GM19099 (cell line): Measurements from ENCODE around the gene PSME2.

Experiments used
- POLR2A ChIP-seq: IDR thresholded peaks from 3 replicates; pipeline ENCODE4 v1.6.1; 2011; ENCODE audit warnings: low read depth; ENCODE audit not compliant: insufficient read length; ENCODE audit errors: extremely low read depth

The PSME2 gene, protein sequence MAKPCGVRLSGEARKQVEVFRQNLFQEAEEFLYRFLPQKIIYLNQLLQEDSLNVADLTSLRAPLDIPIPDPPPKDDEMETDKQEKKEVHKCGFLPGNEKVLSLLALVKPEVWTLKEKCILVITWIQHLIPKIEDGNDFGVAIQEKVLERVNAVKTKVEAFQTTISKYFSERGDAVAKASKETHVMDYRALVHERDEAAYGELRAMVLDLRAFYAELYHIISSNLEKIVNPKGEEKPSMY

DNA sequence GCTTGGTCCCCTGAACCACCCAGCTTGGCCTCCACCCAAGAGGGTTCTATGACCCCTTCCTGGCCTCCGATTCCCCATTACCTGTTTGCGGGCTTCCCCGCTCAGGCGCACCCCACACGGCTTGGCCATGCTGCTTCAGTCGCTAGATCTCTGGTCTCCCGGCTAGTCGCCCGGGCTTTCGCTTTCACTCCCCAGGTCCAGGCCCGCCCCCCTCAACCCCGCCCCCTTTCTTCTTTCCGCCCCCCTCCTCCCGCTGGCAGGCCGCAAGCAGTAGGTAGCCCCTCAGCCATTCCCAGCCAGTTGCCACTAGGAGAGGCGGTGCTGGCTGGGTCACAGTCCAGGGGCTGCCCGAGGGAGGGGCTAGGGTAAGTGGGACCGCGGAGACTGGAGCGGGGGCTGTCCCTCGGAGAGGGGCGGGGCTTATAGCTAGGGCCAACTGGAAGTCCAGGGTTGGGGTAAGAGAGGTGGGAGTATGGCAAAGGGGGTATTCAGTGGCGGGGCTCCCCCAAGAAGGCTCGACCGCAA lies at the start of gene PSME2:
TSS of gene PSME2 (minus strand) at position 158 of the 525 bp plus-strand sequence. CDS start at position 129, 29 bp downstream.
- peak; percentile 11 for TF ChIP-seq POLR2A

DNA sequence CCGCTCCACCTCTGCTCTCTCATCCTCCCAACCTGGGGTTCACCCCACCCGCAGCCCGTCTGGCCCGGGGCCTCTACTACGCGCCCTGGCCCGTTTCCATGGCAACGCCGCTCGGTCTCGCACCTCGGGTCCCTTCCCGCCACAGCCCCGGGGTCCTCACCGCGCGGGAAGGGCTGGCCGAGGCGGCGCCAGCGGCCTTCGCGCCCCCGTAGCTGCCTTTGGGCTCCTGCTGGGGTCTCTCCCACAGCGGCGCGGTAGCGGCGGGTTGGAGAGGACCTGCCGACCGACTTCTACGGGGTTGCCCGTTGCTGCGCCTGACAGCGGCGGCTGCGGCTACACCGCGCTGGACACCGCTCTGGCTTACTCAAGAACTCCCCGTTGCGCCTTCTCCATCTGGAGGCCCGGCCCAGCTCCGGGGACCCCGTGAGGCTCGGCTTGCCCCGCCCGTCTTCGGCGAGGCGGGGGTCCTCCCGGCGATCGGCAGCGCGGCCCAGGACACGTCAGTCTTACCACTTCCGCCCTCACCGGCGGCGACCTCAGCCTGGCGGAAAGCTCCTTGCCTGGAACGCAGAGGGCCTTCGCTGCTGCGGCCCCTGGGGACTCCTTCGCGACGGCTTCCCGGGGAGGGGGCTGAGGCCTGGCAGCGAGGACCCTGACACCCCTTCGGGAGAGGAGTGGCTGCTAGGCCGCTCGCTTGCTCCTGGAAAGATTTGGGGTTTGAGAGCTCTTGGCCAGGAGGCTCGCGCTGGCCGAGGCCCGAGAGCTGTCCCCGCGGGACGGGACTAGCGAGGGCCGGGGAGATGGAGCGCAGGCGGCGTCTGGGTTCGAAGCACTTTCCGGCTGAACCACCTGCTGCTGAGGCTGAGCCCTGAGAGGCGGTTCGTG lies 49.0 kb upstream of the PSME2 start, which contains the start of gene TM9SF1:
TSS of gene TM9SF1 (minus strand) at position 256 of the 885 bp plus-strand sequence. CDS start 422 bp downstream, outside the sequence.
- peak; percentile 60 for TF ChIP-seq POLR2A

DNA sequence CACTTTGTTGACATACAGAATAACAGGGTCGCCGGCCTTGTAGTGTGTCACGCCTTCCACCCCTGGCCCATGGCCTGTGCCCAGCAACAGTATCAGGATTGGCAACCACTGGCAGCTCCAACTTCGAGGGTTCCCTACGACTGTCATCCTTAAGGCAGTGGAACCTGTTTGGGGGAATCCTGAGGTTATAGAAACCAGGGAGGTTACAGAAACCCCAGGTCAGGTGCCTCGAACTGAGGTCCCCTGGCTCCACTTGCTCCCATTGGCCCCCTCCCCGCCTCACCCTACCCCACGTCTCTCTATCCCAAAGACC lies 48.4 kb upstream of the PSME2 start:
- no peak for TF ChIP-seq POLR2A

DNA sequence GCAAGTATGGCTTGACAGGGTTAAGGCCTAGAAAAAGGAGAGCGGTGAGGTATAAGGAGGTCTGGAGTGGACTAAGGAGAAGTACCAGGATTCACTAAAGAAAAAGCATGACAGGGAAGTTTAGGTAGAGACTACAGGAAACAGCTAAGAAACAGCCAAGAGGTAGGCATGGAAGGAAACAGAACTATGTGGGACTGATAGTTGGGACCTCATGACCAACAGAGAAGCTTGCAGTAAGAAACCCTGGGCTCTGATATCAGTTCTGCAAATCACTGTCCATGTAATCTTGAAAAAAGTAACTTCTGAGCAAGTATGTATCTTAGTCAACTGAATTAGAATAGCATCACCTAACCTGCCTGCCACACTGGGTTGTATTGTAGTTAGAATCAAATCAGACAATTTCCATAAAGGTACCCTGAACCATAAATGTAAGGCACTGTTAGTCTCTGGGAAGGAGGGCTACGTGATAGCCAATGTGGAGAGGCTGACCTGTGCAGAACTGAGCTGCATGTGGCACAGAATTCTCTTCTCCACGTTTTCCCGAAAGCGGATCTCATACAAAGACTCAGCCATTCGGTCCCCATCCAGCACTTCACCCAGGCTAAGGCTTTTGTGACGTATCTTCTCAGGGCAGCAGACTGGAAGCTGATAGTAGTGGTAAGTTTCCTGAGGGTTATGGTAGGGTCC lies 47.9 kb upstream of the PSME2 start:
- no peak for TF ChIP-seq POLR2A

DNA sequence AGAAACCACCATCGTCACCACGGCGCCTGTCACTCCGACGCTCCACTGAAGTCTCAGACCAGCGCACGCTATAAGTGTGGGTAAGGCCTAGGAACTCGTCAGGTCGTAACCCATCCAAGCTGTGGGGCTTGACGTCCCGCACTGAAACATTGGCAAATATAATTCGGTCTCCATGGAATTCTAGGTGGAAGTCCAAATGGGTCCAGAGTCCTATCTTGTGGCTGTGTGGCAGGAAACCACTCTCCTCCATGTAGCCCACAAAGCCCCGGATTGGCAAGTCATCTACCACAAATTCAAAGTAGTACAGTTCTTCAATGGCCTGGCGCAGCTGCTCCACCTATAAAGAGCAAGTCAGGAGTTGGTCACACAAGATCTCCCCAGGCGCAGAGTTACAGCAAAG lies 46.5 kb upstream of the PSME2 start:
- TF ChIP-seq POLR2A: no peak

DNA sequence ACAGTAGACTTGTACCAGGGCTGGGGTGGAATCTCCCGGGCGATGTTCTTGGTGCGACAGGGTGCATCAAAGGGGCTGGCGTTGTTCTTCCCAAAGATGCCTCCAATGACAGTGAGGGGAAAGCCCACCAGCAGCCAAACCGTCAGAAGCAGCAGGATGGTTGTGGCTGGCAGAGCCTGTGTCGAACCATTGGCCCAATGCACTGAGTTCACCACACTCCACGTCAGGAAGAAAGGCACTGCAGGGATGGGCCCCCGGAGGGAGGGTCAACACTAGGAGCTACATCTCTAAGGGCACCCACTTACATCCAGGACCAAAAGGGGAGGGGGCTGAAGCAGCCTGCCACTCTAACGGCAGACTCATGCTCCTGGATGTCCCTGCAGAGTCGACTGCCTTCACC lies 44.0 kb upstream of the PSME2 start:
- no peak for TF ChIP-seq POLR2A

DNA sequence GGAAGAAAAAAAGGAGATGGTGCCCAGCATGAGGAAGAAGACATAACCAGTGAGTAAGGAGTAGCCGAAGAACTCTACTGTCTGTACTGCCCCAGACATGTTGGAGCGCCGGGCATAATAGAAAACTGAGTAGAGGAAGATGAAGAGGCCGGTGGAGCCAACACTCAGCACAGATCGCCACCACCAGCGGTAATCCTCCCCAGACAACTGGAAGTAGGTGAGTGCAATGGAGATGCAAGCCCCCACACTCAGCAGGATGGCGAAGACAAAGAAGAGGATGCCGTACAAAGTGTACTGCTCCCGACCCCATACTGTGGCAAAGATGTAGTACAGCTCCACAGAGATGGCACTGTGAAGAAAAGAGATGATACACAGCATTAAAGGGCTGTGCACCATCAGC lies 43.0 kb upstream of the PSME2 start:
- no peak for TF ChIP-seq POLR2A

DNA sequence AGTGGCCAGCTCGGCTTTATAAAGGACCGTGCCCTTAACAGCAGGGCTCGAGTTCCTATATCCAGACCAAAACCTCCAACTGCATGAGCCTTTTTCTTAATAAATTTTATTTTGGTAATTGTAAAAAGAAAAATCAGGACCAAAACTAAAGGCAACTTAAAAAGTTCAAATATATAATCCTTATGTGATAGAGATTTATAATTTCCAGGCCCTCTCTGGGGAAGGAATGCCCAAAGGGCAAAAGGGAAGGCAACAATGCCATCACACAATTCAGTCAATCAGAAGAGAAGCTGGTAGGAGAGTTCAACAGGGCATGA lies 42.6 kb upstream of the PSME2 start:
- no peak for TF ChIP-seq POLR2A

DNA sequence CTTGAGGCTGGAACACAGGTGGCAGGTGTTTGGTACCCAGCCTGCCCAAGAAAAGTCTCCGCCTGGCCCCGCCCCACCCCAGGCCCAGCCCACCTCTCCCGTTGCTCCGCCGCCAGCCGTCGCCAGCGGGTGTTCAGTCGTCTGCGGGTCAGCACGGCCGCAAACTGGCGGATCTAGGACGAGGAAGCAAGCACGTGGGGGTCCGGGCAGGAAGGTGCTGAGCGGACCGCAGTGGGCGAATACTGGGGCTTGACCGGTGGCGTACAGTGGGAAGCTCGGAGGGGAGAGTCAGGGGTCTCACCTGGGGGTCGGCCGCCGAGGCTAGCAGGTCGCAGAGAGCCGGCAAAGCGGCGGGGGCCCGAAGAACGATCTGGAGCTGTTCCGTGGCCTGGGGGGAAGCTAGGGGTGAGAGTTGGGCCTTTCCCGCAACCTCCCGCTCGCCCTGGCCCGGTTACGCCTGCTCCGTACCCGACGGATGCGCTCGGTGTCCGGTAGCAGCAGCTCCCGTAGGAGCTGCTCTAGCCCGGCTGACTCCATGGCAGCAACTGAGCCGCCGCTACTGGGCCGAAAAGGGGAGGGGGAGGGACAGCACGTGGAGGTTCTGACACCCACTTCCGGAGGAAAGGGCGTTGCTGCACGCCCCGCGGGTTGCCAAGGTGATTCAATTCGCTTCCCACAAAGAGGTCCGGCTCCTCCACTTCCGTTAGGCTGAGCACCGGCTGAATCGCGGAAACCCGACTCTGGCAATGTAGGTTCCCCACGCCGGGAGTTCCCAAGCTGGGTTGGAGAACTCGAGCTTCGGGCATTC lies 42.0 kb upstream of the PSME2 start, which contains the start of gene IPO4:
TSS of gene IPO4 (minus strand) at position 566 of the 808 bp plus-strand sequence. CDS start at position 537, 29 bp downstream.
- peak; percentile 85 for TF ChIP-seq POLR2A

DNA sequence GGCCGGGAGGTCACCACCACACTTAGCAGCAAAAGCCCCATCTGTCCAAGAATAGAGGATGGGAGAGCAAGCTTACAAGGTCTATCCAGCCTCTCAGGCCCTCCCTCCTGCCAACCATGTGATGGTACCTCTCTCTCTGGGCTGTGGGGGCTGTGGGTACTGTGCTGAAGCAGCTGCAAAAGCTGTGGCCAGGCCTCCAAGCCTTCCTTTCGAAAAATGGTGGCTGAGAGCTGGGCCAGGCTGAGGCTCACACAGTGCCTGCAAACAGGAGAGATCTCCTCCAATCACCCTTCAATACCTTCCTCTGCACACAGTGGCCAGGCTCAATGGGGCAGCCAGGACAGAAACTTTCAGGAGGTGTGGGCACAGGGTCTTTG lies 41.1 kb upstream of the PSME2 start:
- no peak for TF ChIP-seq POLR2A

DNA sequence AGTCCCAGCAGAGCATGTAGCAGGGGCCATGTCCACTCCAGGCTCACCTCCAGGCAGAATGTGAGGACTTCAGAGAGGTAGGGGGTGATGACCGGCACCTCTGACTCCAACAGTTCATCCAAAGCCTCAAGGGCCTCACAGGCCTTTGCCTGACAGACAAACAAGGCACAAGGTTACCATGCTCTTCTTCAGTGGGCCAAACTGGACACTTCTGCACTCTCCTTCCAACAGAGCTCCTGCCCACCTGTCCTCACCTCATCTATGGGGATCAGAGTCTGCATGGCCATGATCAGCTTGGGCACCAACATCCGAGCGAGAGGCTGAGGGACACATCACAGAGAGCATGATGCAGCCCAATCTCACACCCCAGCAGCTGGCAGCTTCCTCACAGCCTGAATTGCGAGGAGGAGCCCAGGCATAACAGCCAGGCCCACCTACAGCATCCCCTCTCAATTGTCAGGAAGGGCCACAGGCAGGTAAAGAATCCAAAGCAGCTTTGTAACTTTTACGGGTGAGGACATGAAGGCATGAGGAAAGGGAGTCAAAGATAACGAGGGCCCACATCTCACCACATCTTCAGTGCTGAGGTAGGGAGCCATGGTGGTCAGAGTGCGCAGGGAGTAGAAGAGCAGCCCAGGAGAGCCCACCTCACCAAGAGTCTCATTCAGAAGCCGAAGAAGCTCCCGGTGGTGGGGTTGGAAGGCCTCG lies 40.6 kb upstream of the PSME2 start:
- no peak for TF ChIP-seq POLR2A

DNA sequence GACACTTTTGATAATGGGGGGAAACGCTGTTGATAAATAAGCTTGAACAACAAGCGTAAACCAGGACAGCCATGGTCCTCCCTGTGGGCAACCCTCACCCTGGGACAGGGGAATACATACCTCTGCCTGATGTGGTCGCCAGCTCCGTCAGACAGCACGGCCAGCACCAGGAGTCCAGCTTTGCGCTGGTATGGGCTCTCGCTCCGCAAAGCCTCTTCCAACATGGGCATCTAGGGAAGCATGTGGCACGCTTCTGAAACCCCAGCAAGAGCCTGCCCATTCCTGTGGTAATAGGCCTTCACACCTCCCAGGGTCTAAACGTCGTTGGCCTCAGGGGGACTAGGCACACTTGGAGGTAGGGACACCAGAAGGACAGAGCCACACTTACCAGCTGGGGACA lies 39.3 kb upstream of the PSME2 start:
- no peak for TF ChIP-seq POLR2A

DNA sequence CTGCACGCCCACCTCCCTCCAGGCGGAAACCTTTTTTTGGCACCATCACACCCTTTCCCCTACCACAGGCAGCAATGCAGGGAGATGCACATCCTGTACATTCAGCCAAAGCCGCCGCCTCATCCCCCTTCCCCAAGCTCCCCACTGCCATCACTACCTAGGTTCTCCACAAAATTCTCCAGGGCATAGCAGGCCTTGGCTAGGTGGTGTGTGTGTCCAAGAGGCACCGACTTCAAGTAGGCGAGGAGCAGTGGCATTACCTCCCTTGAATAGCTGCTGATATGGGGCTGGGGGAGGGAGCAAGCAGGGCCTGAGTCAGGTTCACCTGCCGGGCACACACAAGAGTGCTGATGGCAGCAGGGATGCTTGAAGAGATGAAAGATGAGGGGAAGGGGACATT lies 38.6 kb upstream of the PSME2 start:
- no peak for TF ChIP-seq POLR2A
